HG03469 (cell line): ENCODE measurements around the gene MADCAM1.
"Not testable (repeated sequence)": the region's sequence is repeated elsewhere in the genome, so short reads cannot be mapped to it uniquely, and the experiment has no call there.

Experiments
- ATAC-seq: cut with Tn5 transposase; IDR thresholded peaks from one replicate; pipeline ENCODE4 v1.9.1; 2021; ENCODE audit warnings: mild to moderate bottlenecking, moderate library complexity, moderate number of reproducible peaks; ENCODE audit not compliant: unreplicated experiment

Gene MADCAM1

DNA sequence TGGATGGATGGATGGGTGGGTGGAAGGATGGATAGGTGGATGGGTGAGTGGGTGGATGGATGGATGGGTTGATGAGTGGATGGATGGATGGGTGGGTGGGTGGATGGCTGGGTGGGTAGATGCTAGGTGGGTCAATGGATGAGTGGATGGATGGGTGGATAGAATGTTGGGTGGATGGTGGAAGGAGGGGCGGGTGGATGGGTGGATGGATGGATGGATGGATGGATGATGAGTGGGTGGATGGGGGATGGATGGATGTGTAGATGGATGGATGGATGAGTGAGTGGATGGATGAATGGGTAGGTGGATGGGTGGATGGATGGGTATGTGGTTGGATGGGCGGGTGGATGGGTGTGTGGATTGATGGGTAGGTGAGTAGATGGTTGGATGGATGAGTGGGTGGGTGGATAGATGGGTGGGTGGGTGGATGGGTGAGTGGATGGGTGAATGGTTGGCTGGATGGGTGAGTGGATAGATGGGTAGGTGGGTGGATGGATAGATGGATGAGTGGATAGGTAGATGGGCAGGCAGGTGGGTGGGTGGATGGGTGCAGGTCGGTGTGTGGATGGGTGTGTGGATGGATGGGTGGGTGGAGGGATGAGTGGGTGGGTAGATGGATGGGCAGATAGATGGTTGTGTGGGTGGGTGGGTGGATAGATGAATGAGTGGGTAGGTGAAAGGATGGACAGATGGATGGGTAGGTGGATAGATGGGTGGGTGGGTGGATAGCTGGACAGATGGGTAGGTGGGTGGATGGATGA, 31.1 kb upstream of the MADCAM1 start:
- ATAC-seq = no peak

DNA sequence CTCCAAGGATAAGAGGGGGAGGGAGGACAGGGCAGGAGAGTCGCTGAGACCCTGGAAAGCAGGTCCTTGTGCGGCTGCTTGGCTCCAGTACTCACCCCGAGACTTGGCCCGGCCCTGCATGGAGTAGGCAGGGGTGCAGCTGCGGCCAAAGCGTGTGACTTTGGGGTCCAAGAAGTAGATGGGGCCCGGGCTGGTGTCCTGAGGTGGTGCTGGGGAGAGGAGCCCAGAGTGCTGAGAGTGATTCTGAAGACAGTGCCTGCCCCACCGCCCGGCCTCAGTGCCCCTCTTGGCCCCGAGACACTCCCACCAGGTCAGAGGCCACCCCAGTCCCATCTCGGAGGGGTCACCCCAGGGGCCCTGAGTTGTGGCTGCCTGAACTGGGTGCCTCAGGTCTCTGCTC, 28.7 kb upstream of the MADCAM1 start:
- ATAC-seq = no peak

DNA sequence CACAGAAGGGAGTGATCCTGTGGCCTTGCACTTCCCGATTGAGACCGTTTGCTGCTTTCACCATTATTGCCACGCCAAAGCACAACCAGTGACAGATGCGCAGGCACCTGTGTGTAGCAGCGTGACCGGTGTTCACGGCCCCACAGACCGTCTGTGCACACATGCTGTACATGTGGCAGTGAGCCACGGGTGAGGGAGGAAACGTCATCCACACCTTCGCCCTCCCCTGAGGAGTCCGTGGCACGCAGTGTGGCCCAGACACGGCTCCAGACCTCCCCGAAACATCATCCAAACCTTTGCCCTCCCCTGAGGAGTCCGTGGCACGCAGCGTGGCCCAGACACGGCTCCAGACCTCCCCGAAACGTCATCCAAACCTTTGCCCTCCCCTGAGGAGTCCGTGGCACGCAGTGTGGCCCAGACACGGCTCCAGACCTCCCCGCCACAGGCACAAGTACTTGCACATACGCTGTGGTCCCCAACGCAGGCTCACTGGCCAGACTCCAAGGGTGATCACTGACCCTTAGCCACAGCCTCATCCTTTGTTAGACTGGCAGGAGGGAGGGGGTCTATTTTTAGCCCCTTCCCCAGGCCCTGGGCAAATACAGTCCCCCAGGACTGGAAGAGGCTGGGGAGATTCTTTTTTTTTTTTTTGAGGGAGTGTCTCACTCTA, 27.6 kb upstream of the MADCAM1 start:
- no peak for ATAC-seq

DNA sequence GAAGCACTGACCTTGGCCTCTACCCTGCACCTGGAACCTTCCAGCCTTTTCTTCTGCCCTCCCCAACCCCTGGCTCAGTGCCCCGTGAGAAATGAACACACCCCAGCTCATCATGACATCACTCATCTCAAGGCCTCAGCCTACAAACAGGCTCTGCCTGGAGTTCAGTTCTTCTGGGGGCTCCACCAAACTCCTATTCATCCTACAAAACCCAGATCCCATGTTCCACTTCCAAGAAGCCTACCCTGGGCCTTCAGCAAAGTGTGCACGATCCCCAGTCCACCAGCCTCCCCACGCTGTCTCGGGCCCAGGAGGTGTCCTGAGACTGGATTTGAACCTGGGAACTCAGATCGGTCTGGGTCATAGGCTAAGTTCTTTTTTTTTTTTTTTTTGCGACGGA, 26.5 kb upstream of the MADCAM1 start:
- ATAC-seq = no peak

DNA sequence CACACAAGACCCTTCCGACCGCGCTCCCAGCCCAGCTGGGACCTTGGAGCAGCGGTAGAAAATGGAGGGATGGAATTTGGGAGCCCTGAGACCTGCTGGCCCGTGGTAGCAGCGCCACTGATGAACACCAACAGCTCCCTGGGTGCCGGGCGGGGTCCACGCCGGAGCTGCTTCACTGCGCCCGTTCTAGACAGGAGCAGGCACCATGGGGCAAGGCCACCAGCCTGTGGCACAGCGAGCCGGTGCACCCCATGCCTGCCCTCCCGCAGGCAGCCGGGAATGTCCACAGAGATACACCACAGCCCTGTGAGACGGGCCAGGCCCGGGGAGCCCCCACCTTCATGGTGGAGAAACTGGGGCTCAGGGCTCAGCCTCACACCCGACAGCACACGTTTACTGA, 25.6 kb upstream of the MADCAM1 start:
- ATAC-seq = no peak

DNA sequence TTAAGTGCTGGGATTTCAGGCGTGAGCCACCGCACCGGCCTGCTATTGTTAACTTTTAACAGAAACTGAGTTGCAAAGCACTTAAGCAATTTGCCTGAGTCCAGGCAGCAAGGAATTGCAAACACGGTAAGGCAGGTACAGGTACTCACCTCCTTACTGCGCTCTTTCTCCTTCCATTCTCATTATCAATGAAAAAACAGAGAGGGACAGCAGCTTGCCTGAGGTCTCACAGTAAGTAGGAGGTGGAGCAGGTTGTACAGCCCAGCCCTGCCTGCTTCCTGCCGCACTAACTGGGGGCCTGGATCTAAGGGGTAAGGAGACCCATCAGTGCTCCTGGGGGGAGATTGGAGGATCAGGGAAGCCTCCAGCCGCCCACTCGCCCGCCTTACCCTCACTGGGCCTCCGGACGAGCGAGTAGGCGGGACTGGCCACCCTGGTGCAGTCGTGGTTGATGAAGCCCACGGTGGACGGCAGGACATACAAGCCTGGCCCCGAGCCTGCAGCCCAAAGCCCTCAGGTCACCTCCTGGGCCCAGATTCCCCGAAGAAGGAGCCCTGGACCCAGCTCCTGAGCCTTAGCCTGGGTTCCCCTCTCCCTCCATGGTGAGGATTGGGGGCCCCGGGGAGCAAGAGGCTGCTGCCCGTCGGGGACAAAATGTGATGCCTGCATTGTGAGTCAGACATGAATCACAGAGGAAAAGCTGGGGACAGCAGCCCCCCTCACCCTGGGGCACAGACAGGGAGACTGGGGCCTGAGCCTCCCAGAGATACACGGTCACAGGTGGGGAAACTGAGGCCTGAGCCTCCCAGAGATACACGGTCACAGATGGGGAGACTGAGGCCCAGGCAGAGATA, 24.1 kb upstream of the MADCAM1 start:
- ATAC-seq = no peak

DNA sequence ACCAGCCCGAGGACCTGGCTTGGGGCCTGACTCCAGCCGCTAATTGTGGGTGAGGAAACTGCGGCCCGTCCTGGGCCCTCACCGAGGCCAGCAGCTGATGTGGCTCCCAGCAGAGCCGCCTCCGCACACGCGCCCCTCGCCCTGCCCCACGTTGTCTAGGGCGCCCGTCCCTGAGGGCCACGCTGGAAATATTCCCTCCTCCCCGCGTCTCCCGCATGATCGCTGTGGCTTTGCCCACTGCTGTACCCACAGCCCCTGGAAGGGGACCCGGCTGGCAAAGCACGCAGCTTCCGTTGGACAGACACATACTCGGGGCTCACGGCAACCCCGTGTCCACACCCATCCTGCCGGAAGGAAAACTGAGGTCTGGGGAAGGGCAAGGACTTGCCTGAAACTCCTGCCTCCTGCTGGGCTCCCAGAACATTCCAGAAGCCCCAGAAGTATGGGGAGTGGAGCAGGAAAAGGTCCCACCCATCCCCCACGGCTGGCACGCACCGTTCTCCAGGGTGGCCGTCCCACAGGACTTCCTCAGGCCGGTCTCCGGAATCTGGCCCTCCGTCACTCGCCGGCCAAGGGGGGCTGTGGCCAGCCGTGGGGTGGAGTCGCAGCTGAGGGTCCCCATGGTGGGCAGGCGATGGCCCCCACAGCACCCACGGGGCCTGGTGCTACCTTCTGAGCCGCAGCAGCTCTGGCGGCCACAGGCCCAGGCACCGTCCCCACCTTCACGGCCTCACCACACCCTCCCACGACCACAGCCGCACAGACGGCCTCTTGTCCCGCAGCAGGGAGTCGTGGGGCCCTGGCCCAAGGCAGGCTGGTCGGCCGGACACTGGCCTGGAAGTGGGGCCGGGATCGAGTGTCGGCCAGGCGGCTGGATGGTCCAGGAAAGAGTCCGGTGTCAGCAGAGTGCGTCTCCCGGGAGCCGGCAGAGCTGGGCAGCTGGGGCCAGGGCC, 21.9 kb upstream of the MADCAM1 start:
- ATAC-seq = no peak

DNA sequence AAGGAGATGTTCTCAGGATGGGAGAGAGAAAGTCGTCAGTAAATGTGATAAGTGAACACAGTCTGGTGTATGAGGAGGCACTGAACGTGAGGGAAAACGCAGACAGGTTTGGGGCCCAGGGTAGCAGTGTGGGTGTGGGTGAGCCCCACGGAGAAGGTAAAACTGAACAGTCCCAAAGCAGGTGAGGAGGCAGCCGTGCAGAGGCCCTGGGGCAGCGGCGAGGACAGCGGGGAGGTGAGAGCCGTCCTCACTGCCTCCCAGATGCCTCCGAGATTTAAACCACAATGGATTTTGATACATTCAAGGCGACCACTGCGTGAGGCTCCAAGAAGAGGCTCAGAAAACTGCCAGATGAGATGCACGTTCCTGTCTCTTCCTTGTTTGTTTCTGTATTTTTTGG, 20.9 kb upstream of the MADCAM1 start:
- no peak for ATAC-seq

DNA sequence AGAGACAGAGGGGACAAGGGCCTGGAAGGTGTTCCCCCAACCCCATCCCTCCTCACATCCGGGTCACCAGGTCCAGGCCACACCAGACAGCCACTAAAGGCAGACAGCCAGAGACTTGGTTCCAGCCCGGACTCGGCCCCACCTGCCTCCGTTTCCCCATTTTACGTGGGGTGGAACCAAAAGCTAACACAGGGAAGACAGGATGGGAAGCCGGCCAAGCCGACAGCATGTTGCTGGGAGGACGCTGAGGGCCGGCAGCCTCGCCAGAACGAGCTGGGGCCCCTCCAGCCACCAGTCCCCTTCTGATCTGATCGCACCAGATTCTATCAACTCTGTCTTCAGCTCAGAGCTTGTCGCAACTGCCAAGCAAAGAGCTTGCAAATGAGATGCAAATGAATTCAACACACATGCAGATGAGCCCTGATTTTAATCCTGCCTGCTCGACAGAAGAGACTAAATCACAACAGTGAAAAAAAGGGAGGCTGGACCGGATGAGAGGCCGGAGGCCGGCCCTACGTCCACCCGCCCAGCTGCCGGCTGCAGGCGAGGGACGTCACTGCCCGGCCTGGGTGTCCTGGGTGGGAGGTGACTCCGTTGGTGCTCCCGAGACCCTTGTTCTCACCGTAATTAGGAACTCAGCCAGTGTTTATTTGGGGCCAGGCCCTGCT, 17.9 kb upstream of the MADCAM1 start:
- no peak for ATAC-seq

DNA sequence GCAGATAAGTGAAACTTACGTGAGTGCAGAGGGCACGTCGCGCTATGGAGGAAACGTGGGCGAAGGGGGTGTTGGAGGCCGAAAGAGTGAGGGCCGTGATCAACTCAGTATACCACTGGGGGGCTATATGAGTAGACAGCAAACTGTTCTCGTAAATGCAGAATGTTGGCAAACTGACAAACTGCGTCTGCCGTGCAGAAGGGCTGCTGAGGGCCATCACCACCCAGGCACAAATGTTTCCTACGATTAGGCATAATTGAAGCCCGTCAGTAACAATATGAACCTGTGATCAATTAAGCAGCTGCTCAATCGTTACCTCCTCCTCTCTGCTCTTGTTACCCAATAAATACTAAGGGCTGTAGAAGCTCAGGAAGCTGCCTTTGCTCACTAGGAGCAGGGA, 17.3 kb upstream of the MADCAM1 start:
- no peak for ATAC-seq

DNA sequence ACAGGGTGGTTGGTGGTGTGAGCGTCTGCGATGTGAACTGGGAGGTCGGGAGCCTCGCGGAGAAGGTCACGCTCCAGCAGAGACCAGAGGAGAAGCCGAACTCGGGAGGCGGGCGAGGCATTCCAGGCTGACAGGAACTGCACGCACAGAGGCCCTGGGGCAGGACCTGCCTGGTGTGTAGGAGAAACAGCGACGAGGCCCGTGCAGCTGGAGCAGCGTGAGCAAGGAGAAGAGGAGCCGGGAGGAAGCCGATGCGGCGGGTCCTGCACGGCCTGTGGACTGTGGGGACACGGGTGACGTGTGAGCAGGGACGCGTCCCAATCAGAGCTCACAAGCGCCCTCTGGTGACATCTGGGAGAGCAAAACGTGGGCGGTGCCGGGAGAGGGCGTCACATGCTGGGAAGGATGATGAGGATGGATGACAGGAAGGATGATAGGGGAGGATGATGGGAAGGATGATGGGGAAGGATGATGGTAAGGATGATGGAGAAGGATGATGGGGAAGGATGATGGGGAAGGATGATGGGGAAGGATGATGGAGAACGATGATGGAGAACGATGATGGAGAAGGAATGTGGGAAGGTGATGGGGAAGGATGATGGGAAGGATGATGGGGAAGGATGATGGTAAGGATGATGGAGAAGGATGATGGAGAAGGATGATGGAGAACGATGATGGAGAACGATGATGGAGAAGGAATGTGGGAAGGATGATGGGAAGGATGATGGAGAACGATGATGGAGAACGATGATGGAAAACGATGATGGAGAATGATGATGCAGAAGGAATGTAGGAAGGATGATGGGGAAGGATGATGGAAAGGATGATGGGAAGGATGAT, 16.1 kb upstream of the MADCAM1 start:
- ATAC-seq = no peak

DNA sequence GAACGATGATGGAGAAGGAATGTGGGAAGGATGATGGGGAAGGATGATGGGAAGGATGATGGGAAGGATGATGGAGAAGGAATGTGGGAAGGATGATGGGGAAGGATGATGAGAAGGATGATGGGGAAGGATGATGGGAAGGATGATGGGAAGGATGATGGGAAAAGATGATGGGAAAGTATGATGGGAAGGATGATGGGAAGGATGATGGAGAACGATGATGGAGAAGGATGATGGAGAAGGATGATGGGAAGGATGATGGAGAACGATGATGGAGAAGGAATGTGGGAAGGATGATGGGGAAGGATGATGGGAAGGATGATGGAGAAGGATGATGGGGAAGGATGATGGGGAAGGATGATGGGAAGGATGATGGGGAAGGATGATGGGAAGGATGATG, 15.2 kb upstream of the MADCAM1 start:
- not testable (repeated sequence) for ATAC-seq

DNA sequence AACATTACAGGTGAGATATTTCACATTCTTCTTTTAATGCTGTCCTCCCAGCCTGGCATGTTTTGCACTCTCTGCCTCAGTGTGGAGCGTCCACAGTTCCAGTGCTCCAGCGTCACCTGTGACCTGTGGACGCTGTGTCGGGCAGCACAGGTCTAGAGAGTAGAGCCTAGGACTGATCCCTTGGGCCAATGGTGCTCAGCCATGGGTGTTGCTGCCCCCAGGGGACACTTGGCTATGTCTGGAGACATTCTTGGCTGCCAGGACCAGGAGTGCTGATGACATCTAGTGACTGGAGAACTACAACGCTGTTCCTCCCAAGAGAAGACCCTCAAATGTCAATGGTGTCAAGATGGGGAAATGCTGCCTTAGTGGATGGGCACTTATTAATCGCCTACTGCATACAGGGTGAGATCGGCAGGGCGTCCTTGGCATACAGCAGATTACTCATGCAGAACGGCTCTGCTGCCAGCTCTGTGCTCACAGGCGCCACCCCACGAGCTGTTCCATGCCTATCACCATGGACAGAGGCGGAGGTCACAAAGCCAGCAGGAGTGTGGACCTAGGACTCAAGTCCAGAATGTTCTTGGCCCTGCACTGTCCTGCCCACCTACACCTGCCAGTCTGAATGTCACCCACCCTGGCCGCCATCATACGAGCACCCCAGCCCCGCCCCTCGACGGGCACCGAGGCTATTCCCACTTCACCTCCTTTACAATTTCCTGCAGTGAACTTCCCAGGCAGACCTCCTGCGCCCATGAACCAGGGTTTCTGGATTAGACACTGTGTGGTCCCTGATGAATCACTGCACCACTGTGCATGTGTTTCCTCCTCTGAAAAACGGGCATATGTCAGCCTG, 13.9 kb upstream of the MADCAM1 start:
- no peak for ATAC-seq

DNA sequence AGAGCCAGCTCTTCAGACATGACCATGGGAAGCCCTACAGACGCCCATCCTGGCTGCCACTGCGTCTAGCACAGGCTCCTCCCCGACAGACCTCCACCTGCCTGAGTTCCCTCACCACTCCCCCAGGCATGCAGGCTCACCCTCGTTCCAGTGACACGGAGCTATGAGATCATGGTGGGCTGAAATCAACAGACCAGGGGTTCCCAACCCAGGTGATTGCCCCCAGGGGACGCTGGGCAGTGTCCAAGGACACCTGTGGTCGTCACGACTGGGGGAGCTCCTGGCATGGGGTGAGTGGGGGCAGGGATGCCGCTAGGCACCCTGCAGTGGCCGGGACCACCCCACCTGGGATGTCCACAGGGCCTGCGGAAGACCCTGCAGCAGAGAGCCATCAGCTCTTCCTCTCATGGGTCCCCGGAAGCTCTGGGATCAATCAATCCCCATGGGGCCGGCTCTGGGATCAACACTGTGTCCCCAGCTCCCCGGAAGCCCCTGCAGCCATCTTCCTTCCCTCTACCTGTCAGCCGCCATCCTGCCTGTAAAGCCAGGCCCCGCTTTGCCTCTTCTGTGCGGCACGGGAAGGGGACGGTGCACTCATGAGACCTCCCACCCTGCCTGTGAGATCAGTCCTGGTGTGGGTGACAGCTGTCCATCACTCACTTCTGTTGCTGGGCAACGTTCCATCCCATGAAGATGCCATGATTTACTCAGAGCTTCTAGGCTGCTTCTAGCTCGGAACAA, 12.8 kb upstream of the MADCAM1 start:
- ATAC-seq = no peak

DNA sequence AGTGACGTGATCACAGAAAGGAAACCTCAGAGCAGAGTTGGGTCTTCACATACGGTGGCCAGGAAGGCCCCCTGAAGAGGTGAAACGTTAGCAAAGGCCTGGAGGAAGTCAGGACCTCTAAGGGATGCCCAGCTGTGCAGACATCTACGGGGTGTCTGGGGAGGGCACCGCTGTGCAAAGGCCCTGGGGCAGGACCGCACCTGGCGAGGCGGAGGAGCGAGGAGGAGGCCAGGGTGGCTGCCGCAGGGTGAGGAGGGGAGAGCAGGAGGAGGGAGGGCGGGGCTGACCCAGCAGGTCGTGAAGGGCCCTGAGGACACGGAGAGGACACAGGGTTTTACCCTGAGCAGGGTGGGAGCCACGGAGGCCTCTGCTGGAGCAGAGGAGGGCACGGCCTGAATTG, 11.8 kb upstream of the MADCAM1 start:
- ATAC-seq = no peak

DNA sequence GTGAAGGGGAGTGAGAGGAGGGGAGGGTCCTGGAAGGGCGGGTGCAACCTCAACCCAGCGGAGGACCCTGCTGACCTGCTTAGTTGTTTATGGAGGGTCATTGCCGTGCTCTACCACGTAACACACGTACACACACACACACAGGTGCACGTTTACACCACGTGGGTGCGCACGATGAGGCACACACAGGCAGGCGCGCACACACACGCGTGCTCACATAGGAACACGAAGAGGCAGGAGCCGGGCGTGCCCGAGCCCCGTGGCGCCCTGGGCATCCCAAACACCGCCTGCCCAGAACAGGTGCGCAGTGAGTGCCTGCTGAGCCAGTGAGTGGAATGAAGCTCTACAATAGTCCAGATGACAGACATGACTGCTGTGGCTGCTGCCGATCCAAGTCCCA, 11.2 kb upstream of the MADCAM1 start:
- no peak for ATAC-seq

DNA sequence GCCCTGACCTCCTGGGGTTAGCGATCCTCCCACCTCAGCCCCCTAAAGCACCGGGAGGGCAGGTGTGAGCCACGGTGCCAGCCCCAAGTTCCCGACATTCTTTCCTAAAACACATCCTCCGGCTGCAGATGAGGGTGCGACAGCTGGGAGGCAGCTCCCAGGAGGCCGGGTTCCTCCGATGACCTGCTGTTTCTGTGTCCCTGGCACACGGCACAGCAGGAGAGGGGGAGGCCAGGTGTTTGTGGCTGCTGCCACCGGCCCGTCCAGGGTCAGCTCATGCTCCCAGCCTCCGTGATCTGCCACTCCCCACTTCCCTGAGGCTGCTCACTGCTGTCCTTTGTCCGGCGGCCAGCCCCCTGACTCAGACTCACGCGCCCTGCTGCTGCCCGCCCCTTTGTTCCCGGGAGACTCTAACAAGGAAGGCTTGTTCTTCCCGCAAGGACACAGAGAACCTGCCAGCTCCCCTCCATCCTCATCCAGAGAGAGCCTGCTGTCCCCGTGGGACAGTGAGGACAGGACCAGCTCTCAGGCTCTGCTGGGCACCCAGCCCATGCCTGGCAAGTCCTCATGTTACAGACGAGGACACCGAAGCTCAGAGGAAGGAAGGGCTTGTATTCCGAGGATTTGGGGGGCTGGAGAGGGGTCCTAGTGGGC, 10.6 kb upstream of the MADCAM1 start:
- ATAC-seq = no peak
